Purkinje cell (primary cell): ENCODE measurements around the gene NEIL3. TPM values are rescaled to one million over a fixed set of nuclear protein-coding genes. Genes with fewer than 3 reads are reported as not detected.

Experiments
- polyA plus RNA-seq: library from polyadenylated mRNA; unstranded; fragments of >200 nt; fragmentation: Nextera tagmentation; gene quantifications from 2 replicates; pipeline ENCODE4 v1.2.1, GENCODE V29; 2014

The NEIL3 gene, protein sequence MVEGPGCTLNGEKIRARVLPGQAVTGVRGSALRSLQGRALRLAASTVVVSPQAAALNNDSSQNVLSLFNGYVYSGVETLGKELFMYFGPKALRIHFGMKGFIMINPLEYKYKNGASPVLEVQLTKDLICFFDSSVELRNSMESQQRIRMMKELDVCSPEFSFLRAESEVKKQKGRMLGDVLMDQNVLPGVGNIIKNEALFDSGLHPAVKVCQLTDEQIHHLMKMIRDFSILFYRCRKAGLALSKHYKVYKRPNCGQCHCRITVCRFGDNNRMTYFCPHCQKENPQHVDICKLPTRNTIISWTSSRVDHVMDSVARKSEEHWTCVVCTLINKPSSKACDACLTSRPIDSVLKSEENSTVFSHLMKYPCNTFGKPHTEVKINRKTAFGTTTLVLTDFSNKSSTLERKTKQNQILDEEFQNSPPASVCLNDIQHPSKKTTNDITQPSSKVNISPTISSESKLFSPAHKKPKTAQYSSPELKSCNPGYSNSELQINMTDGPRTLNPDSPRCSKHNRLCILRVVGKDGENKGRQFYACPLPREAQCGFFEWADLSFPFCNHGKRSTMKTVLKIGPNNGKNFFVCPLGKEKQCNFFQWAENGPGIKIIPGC
- 0.31 TPM in 1 of 2 replicates, not detected in the other for polyA plus RNA-seq

DNA sequence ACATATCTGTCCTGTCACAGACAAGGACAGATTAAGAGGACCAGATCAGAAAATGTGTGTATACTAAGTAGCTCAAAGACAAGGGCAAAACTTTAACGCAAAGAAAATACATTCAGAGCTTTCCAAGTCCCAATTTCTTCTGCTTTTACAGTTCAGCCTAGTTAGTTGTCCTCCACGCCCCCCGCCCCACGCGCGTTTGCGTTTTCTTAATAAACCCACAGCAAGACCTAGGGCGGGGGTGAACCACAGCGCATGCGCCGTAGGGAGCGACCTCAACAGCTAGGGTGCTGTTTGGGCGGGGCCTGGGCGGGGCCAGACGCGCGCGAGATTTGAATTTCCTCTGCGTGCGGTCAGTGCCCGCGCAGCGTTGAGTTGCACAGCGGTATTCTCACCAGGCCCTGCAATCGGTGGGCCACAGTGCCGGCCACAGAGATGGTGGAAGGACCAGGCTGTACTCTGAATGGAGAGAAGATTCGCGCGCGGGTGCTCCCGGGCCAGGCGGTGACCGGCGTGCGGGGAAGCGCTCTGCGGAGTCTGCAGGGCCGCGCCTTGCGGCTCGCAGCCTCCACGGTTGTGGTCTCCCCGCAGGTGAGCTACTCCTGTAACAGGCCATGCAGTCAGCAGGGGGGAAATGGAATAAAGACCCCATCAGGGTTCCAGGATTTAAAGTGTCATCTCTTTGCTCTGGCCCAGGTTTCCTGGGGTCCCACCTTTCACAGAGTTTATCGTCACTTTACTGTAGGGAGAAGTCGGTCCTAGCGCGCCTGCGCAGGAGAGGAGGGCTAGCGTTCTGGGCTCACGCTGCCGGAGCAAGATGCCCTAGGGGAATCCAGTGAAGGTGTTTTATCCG is at the start of gene NEIL3:
NEIL3 (plus strand) TSS at position 353 of the 850 bp plus-strand sequence; CDS start at position 433, 80 bp downstream.

Other genes starting within 250 kb of the NEIL3 start
- gene AGA, start 132.6 kb downstream of the NEIL3 start, polyA plus RNA-seq: 2.6 and 5.2 TPM in 2 replicates